Omental fat pad (tissue), 4 donors: ENCODE data around the gene WASL. TPM values are rescaled to one million over a fixed set of nuclear protein-coding genes. Genes with fewer than 3 reads are reported as not detected.

Experiments
- ATAC-seq: fragments of 150-250 bp; one replicate; pipeline ENCODE4 v1.9.1; 2016; ENCODE audit warnings: mild to moderate bottlenecking, moderate library complexity; ENCODE audit not compliant: low FRiP score
- DNase-seq: peaks from one replicate; pipeline ENCODE4 v3.0.0-alpha.2; 2019; ENCODE audit warnings: low spot score
- total RNA-seq, 4 donors: library from RNA; depleted of rRNA; stranded (reverse); fragments of >200 nt; gene quantifications; one replicate each; pipeline ENCODE4 v1.1.0, GENCODE V29; 2016
- TF ChIP-seq, protein P1 (sequence below), 3 donors: fragments of 450-650 bp; IDR thresholded peaks; one replicate each; pipeline ENCODE4 v1.5.1; 2016 to 2017; ENCODE audit warnings: antibody characterized with exemption in 3 of 3, mild to moderate bottlenecking in 3 of 3, moderate library complexity in 2 of 3

WASL gene
- total RNA-seq, 4 donors from 2014 or later, result 23.8 to 30.9 (median 27.6) TPM

DNA sequence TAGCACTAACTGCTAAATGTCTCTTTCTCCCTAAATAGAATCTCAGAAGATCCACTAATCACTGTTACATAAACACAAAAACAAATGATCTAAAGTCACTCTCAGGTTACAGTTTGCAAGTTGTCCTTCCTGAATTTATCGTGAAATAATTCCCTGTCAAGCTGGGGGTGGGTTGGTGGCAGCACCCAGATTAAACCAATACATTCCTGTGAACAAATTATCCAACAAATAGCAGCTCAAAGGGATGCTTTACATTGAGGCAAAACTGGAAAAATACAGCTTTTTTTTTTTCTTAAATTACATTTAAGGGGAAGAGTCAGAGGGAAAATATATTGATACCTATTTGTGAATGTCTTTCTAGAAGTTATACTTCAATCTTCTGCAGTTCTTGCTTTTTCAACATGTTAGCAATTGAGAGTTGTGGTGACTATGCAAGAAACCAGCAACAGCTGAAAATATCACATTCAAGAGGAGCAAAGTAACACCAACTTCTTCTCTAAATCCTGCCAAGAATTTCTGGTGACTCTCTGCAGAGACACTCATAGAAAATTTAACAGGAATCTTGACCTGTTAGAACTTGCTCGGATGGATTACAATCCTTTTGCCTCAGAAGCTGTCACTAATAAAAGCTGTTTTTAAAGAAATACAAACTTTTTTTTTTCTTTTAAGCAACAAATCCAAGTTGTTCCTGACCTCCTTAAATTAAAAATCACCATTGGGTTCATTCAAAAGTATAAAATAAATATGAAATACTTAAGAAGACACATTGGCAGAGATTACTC lies 74.2 kb downstream of the WASL start:
- ATAC-seq, result peak; percentile 34
- DNase-seq, result no peak
- TF ChIP-seq, protein P1, sequence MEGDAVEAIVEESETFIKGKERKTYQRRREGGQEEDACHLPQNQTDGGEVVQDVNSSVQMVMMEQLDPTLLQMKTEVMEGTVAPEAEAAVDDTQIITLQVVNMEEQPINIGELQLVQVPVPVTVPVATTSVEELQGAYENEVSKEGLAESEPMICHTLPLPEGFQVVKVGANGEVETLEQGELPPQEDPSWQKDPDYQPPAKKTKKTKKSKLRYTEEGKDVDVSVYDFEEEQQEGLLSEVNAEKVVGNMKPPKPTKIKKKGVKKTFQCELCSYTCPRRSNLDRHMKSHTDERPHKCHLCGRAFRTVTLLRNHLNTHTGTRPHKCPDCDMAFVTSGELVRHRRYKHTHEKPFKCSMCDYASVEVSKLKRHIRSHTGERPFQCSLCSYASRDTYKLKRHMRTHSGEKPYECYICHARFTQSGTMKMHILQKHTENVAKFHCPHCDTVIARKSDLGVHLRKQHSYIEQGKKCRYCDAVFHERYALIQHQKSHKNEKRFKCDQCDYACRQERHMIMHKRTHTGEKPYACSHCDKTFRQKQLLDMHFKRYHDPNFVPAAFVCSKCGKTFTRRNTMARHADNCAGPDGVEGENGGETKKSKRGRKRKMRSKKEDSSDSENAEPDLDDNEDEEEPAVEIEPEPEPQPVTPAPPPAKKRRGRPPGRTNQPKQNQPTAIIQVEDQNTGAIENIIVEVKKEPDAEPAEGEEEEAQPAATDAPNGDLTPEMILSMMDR (IDR thresholded peaks at IDR 0.05), result no peak

DNA sequence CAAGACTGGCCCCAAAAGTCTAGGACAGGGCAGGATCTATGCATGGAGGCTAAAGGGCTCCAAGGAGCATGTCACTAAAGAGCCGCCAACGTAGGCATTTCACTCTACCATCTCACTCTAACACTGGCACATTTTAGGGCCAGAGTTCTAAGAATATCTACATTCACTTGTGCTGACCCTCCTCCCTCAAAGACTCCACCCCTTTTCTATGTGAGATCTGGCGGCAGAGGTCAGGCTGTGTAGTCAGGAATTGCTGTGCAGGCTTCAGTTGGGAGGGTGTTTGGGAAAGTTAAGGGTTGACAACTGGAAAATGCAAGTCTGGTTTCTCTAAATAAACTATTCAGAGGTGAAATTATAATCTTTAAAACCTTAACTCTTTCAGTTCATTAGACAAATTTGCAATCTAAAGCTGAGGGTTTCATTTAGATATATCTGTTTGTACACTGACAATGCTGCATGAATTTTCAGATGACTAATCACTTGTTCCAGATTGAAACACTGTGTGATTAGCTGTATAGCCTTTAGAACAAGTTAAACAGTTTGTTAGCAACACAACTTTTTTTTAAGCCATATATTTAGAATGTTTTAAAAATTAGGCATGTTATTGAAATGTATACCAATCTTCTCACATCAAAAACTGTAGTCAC lies 74.9 kb downstream of the WASL start:
- TF ChIP-seq, protein P1 (IDR thresholded peaks at IDR 0.05), result no peak
- ATAC-seq, result no peak

DNA sequence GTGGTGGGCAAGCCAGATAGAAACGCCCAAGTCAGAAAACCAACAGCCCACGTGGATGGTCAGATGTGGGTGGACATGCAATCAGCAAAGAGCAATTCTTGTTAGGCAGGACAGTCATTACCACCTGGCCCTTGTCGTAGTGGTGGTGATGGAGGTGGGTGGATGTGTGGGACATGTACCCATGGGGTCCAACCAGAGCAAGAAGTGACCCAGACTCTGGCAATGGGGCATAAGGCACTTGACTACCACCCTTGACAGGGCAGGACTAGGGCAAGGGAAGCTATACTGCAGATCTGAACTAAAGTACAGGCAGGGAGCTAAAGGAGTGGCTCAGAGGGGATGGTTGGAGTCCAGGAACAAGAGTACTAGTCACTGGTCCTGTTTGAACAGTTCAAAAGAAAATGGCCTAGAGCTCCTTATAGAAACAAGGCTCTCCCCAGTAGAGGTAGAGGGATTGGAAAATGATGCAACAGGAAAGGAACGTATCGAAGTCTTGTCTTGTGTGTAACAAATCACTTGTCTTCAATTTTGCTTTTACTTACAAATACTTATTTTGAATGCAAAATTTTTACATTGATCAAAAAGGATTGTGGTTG lies 75.6 kb downstream of the WASL start:
- TF ChIP-seq, protein P1 (IDR thresholded peaks at IDR 0.05), result no peak
- ATAC-seq (no peak), DNase-seq (no peak)

More for the DNA sequence above, 74.9 kb downstream of the WASL start:
- DNase-seq, result no peak

DNA sequence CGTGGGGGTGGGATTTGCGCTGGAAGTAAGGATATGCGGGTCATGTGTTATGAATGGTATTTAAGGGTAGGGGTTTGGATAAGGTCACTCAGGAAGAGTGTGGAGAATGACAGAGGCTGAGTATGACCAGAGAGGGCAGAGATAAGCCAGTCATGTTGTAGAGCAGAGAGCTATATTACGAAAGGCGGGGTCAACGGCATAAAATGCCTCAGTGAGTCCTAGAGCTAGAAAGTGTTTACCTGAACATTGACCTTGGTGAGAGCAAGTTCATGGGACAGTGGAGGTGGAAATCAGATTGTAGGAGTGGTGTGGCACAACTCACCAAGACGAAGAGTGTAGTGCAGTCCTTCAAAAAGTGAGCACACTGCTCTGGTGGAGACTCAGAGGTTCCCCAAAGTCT lies 79.3 kb downstream of the WASL start:
- DNase-seq (no peak), ATAC-seq (no peak)
- TF ChIP-seq, protein P1 (IDR thresholded peaks at IDR 0.05), result no peak

DNA sequence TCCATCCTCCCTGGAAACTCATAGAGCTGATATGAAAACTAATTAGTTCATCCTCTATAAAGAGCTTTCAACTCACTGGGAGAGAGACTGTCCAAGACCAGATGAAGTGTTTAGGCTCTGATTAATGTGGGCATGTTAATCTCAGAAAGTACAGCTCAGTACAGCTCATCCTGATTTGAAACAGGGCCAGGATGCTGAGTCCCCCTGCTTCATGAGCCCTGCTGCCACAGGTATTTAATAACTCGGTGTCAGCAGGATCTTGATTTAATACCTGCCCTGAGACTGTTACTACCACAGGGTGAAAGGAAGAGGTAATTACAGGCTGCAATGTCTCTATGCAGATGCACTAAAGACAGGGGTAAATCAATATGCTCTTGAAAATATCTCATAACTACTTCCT lies 82.3 kb downstream of the WASL start:
- ATAC-seq (no peak), DNase-seq (no peak)
- TF ChIP-seq, protein P1 (IDR thresholded peaks at IDR 0.05), result no peak

DNA sequence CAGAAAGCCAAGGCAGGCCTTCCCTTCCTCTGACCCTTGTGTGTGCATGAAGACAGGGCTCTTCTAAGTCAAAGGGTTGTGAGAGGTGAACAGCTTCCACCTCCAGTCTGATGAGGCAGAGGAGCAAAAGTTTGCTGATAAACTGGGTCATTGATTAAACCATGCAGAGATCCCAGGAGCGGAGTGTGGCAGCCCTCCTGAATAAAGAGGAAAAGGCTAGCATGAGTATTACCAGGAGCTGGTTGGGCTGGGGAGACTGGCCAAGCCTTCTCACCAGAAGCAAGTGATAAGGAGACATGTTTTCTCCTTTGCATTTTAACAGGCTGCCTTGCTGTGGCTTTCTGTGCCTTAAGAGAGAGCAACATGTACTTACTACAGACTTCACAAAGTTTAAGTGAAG lies 82.9 kb downstream of the WASL start:
- TF ChIP-seq, protein P1 (IDR thresholded peaks at IDR 0.05), result no peak
- DNase-seq (no peak), ATAC-seq (no peak)
